ENCODE results near the gene KLRC4.
"Not testable (repeated sequence)": the region's sequence is repeated elsewhere in the genome, so short reads cannot be mapped to it uniquely, and the experiment has no call there.

The KLRC4 gene

DNA sequence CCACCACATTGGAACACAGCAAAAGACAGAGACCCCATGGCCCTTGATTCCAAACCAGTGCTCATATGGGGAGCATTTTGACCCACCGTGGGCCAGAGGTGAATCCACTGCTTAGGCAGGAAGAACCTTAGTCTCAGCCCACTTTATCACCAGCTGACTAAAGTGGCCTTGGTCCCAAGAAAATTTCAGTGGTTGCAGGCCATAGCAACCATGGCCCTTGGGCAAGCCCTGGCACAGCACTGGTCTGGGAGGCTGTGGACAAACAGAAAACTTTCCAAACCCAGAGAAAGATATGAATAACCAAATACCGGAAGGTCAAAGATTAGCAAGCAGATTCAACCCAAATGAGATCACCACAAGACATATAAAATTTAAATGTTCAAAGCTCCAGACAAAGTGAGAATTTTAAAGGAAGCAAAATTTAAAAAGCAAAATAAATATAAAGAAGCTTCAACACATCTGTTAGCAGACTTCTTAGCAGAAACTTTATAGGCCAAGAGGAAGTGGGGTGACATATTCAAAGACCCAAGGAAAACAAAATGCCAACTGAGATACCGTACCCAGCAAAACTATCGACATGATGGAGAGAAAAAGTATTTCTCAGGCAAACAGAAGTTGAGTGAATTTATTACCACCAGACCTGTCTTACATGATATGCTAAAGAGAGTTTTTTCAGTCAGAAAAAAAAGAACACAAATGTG, 27.5 kb downstream of the KLRC4 start:
- H3K27ac Mint-ChIP-seq: no peak overlapping the region
- no peak overlapping the region for H3K4me3 Mint-ChIP-seq
- no peaks in the 10 kb centered on the region for H3K4me1 Mint-ChIP-seq
- no peak for DNase-seq
- TF ChIP-seq, protein P1, sequence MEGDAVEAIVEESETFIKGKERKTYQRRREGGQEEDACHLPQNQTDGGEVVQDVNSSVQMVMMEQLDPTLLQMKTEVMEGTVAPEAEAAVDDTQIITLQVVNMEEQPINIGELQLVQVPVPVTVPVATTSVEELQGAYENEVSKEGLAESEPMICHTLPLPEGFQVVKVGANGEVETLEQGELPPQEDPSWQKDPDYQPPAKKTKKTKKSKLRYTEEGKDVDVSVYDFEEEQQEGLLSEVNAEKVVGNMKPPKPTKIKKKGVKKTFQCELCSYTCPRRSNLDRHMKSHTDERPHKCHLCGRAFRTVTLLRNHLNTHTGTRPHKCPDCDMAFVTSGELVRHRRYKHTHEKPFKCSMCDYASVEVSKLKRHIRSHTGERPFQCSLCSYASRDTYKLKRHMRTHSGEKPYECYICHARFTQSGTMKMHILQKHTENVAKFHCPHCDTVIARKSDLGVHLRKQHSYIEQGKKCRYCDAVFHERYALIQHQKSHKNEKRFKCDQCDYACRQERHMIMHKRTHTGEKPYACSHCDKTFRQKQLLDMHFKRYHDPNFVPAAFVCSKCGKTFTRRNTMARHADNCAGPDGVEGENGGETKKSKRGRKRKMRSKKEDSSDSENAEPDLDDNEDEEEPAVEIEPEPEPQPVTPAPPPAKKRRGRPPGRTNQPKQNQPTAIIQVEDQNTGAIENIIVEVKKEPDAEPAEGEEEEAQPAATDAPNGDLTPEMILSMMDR (IDR thresholded peaks at IDR 0.05): no peak
- peaks cover 21% of the 10 kb centered on the region for H3K9me3 Mint-ChIP-seq
- no peaks in the 10 kb centered on the region for H3K36me3 Mint-ChIP-seq (ENCODE audit: low read depth)
- H3K27me3 Mint-ChIP-seq (ENCODE audit: low read depth, poor library complexity): no peaks in the 10 kb centered on the region

DNA sequence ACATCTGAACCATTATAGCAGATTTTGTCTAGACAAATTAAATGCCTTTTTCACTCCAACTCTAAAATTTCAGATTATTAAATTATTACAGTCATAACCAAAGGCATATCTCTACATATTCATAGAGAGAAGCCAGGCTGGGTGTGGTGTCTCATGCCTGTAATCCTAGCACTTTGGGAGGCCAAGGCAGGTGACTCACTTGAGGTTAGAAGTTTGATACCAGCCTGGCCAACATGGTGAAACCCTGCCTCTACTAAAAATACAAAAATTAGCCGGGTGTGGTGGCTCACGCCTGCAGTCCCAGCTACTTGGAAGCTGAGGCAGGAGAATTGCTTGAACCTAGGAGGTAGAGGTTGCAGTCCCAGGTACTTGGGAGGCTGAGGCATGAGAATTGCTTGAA, 30.8 kb downstream of the KLRC4 start:
- H3K27ac Mint-ChIP-seq; H3K9me3 Mint-ChIP-seq; H3K36me3 Mint-ChIP-seq (ENCODE audit: low read depth); DNase-seq; H3K27me3 Mint-ChIP-seq (ENCODE audit: low read depth, poor library complexity); H3K4me3 Mint-ChIP-seq; H3K4me1 Mint-ChIP-seq: not testable (repeated sequence)

DNA sequence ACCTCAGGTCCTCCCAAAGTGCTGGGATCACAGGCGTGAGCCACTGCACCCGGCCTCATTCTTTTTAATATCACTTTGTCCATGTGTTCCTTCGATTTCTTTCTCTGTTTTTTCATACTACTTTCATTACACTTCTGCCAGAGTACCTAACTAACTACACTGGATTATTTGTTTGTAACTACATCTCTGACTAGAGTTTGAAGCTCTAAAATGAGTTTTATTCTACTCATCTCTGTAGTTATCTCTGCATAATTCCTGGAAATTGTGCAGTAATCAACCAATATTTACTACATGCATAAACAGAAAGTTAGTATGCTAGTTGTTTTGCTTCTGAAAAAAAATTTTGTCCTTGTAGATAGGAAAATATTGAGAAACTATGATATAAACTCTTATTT, 34.9 kb downstream of the KLRC4 start:
- Mint-ChIP-seq H3K4me3 (no peak overlapping the region), H3K9me3 (peaks cover 15% of the 10 kb centered on the region), H3K4me1 (peaks cover 35% of the 10 kb centered on the region), H3K36me3 (ENCODE audit: low read depth) (peaks cover 5% of the 10 kb centered on the region), H3K27ac (peak overlapping the region; percentile 15), H3K27me3 (ENCODE audit: low read depth, poor library complexity) (peaks cover 2% of the 10 kb centered on the region)
- no peak for DNase-seq
- TF ChIP-seq, protein P1 (IDR thresholded peaks at IDR 0.05): no peak

DNA sequence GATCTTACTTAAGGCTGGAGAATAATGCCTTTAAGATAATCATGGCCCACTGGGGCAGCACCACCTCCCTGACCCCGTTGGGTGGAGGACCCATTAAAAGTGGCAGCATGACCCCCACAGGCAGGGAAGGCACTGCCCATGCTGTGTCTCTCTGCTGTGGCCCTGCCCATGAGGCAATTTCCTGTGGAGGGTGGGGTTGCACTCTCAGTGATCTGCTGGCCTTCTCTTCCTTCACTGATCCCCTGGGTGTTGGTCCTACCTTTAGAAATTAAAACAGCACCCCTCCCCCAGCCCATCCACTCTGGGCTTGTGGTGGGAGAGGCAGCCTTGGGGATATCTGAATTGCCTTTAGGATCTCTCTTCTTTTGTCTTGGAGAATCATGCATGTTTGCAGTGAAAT, 37.0 kb downstream of the KLRC4 start:
- Mint-ChIP-seq H3K9me3 (peaks cover 29% of the 10 kb centered on the region), H3K27ac (no peak overlapping the region)

DNA sequence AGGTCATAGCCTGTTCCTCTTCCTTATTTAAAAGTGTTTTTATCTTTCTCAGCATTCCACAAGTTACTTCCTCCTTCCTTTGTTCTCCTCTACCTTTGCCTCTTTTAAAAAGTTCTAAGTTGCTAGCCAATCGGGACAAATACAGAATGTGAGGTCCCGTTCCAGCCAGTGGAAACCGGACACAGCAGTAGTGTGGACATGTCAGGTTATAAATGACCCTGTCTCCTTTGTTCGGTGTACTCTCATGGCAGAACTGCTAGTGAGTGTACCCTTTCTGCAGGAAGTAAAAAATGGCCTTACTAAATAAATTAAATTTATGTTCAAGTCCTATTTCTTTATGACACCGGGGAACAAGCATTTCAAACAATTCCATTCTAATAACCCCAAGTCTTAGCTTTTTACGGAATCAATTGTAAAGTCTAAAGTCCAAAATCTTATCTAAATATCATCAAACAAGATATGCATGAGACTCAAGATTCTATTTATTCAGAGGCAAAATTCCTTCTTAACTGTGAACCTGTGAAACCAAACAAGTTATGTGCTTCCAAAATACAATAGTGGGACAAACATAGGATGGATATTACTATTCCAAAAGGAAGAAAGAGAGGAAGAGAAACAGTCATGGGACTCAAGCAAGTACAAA, 37.5 kb downstream of the KLRC4 start:
- Mint-ChIP-seq H3K4me1 (peaks cover 52% of the 10 kb centered on the region), H3K36me3 (ENCODE audit: low read depth) (peaks cover 15% of the 10 kb centered on the region), H3K27ac (peak overlapping the region; percentile 41), H3K9me3 (peaks cover 30% of the 10 kb centered on the region)
- H3K27me3 Mint-ChIP-seq (ENCODE audit: low read depth, poor library complexity); DNase-seq; H3K4me3 Mint-ChIP-seq: not testable (repeated sequence)

More for the DNA sequence above, 37.0 kb downstream of the KLRC4 start:
- TF ChIP-seq, protein P1 (IDR thresholded peaks at IDR 0.05): no peak
- Mint-ChIP-seq H3K4me3 (no peak overlapping the region), H3K27me3 (ENCODE audit: low read depth, poor library complexity) (peaks cover 5% of the 10 kb centered on the region), H3K4me1 (peaks cover 51% of the 10 kb centered on the region), H3K36me3 (ENCODE audit: low read depth) (peaks cover 15% of the 10 kb centered on the region)
- DNase-seq: no peak

DNA sequence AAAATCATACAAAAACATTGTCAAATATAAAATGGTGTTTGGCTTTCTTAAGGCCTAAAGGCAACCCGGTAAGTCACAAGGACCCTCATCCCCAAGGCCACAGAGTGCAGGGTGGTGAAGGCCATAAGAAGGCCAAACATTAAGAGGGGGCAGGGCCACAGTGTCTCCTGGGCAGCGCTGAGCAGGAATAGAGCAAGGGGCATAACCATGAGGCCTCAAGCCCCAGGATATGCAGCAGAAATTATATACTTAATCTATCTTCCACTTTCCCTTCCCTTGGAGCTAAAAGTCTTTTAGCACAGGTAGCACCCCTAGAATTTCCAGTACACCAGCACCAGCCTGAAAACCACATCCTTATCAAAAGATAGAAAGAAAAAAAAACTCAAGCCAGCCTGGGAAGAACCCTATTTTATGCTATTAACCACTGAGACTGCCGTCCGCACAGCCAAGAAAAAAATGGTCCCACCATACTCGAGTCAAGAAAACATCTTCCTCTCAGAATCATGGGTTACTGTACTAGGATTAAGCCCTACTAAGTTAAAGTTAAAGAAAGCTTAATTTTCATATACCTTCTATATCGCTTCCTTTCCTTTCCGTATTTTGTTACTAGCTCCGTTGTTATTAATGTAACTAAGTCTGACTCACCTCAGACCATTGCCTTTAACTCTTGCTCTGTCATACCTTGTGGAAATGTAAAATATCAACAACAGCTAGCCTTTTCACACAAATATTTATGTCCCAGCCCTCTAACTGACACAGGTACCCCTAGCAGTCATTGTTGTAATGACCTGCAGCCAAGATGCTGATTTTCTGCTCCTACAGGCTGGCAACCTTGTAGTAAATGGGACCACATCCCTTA, 39.8 kb downstream of the KLRC4 start:
- Mint-ChIP-seq H3K27ac (peak overlapping the region; percentile 40), H3K36me3 (ENCODE audit: low read depth) (peaks cover 10% of the 10 kb centered on the region), H3K27me3 (ENCODE audit: low read depth, poor library complexity) (peaks cover 5% of the 10 kb centered on the region), H3K4me3 (no peak overlapping the region), H3K4me1 (peaks cover 52% of the 10 kb centered on the region), H3K9me3 (peaks cover 26% of the 10 kb centered on the region)
- no peak for DNase-seq
- TF ChIP-seq, protein P1 (IDR thresholded peaks at IDR 0.05): no peak

Measured in nephron progenitor cell (in vitro differentiated cells).